Panc1 (cell line): ENCODE results near the gene FZR1. TPM values are rescaled to one million over a fixed set of nuclear protein-coding genes. Genes with fewer than 3 reads are reported as not detected.
A peak's percentile ranks its signal among the peaks of the same experiment; 100 is the strongest.

Experiments
- ATAC-seq: fragments of 200-7000 bp; cut with Tn5 transposase; 2 replicates; pipeline ENCODE4 v1.9.1; 2020; ENCODE audit warnings: mild to moderate bottlenecking, moderate library complexity
- BruUV-seq: library from RNA; stranded (reverse); fragments of 400-500 nt; replicated peaks from 2 replicates; lab custom pipeline; 2021; lab: Mats Ljungman, UMichigan
- CTCF ChIA-PET: fragments of 300-600 bp; sonication (Branson Sonifier 250); formaldehyde crosslinking; loops from one replicate; lab custom pipeline; 2022; ENCODE audit warnings: antibody characterized with exemption; lab: Charles Lee
- POLR2A ChIA-PET: fragments of 300-600 bp; sonication (Branson Sonifier 250); formaldehyde crosslinking; loops from one replicate; lab custom pipeline; 2022; ENCODE audit warnings: antibody characterized with exemption; lab: Charles Lee
- DNase-seq: peaks from one replicate; pipeline ENCODE4 v3.0.0-alpha.2; 2010; ENCODE audit warnings: low read depth, low spot score
- H3K27ac ChIP-seq: 2 replicates; pipeline ENCODE4 v1.5.1; 2011; ENCODE audit warnings: mild to moderate bottlenecking, low read length, inconsistent platforms
- H3K27me3 ChIP-seq: fragments of 200-500 bp; sonication (Bioruptor generic); 2 replicates; pipeline ENCODE4 v1.6.0; 2014; ENCODE audit warnings: low read length, inconsistent platforms; ENCODE audit not compliant: control insufficient read depth, insufficient read depth
- H3K36me3 ChIP-seq: fragments of 200-500 bp; sonication (Bioruptor generic); 2 replicates; pipeline ENCODE4 v1.5.1; 2014; ENCODE audit warnings: inconsistent platforms, mild to moderate bottlenecking, low read length, moderate library complexity; ENCODE audit not compliant: control insufficient read depth, insufficient read depth
- H3K4me1 ChIP-seq: 2 replicates; pipeline ENCODE4 v1.5.1; 2011; ENCODE audit warnings: inconsistent platforms, mild to moderate bottlenecking, low read length, moderate library complexity; ENCODE audit not compliant: control insufficient read depth, insufficient read depth
- H3K4me3 ChIP-seq, 2 experiments: 2 replicates each; pipeline ENCODE4 v1.5.1; 2011 to 2012; ENCODE audit warnings: low read depth in 2 of 2, low read length in 2 of 2, mild to moderate bottlenecking in 2 of 2, inconsistent platforms in 1 of 2, moderate library complexity in 1 of 2
- H3K9me3 ChIP-seq: fragments of 200-500 bp; sonication (Bioruptor generic); 2 replicates; pipeline ENCODE4 v1.5.1; 2014; ENCODE audit warnings: low read depth, mild to moderate bottlenecking, inconsistent platforms, low read length, moderate library complexity; ENCODE audit not compliant: control insufficient read depth, insufficient read depth
- POLR2AphosphoS5 ChIP-seq: IDR thresholded peaks from 2 replicates; pipeline ENCODE4 v1.6.1; 2012; ENCODE audit warnings: mild to moderate bottlenecking, low read depth, low read length, moderate library complexity
- SIN3A ChIP-seq: IDR thresholded peaks from 2 replicates; pipeline ENCODE4 v1.6.1; 2012; ENCODE audit warnings: low read depth, mild to moderate bottlenecking, low read length, moderate library complexity, borderline replicate concordance; ENCODE audit not compliant: insufficient read depth
- TCF7L2 ChIP-seq: IDR thresholded peaks from 2 replicates; pipeline ENCODE4 v1.6.1; 2011; ENCODE audit warnings: mild to moderate bottlenecking, low read depth, low read length, inconsistent platforms
- in situ Hi-C: cut with HindIII; loops from 2 replicates; pipeline ENCODE4 v1.10.0; 2016; ENCODE audit warnings: low sequenced_read_pairs, low pct_unique_long_range_greater_than_20kb
- intact Hi-C: fragments of 100-400 bp; cut with micrococcal nuclease; formaldehyde crosslinking; loops from one replicate; pipeline ENCODE4 v1.10.0; 2022; ENCODE audit not compliant: unreplicated experiment
- total RNA-seq: library from RNA; stranded (reverse); gene quantifications from one replicate; pipeline ENCODE4 v1.2.1, GENCODE V29; 2021; ENCODE audit not compliant: unreplicated experiment
- TF ChIP-seq, protein P1 (sequence below): fragments of 450-650 bp; IDR thresholded peaks from 2 replicates; pipeline ENCODE4 v1.5.1; 2017; ENCODE audit warnings: mild to moderate bottlenecking
- TF ChIP-seq, protein P2 (sequence below), 2 experiments: IDR thresholded peaks; 2 replicates each; pipeline ENCODE4 v1.6.1; 2011 to 2012; ENCODE audit warnings: low read depth in 2 of 2, control low read depth in 1 of 2, low read length in 1 of 2, mild to moderate bottlenecking in 1 of 2, moderate library complexity in 1 of 2; ENCODE audit not compliant: insufficient read depth in 1 of 2

FZR1 gene
- total RNA-seq, 1 experiment from 2014 or later, result 48.7 TPM

DNA sequence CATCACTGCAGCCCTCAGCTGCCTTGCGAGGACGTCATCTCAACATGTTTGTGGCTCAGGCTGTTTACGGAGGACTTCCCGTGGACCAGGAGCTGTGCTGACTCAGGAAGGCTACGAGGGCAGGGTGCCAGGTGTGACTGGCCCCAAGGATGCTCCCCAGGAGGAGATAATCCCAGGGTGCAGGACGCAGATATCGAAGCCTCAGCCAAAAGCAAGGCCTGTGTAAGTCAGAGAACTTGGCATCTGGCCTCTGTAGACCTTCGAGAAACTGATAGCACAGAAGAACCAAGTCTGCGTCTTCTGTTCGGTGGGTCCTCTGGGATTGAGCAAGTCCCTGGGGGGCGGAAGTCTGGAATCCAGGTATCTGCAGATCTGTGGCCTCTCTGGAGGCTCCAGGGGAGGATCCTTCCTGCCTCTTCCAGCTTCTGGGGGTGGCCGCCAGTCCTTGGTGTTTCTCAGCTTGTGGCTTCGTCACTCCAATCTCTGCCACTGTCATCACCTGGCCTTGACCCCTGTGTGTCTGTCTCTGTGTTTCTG, 3.0 kb upstream of the FZR1 start:
- in situ Hi-C loops, result no loop called here
- intact Hi-C loops, result no loop called here
- Histone ChIP-seq H3K36me3 (peaks cover 3% of the 10 kb centered on the region; the same call in 1 of the 2 replicates), H3K4me1 (no peaks in the 10 kb centered on the region), H3K9me3 (no peaks in the 10 kb centered on the region), H3K27me3 (no peaks in the 10 kb centered on the region), H3K4me3 (no peak overlapping the region), H3K27ac (0 out of 2 replicates have a peak overlapping the region, but pooled peaks have one; percentile 29)
- ChIA-PET POLR2A (no interaction called here), CTCF (interaction anchor here (0.7 kb wide), 1 partner anchor 191 kb away, joined by 7 read pairs; no protein-coding TSS in a partner anchor)
- ATAC-seq (no peak), DNase-seq (no peak)
- TF ChIP-seq, protein P1, sequence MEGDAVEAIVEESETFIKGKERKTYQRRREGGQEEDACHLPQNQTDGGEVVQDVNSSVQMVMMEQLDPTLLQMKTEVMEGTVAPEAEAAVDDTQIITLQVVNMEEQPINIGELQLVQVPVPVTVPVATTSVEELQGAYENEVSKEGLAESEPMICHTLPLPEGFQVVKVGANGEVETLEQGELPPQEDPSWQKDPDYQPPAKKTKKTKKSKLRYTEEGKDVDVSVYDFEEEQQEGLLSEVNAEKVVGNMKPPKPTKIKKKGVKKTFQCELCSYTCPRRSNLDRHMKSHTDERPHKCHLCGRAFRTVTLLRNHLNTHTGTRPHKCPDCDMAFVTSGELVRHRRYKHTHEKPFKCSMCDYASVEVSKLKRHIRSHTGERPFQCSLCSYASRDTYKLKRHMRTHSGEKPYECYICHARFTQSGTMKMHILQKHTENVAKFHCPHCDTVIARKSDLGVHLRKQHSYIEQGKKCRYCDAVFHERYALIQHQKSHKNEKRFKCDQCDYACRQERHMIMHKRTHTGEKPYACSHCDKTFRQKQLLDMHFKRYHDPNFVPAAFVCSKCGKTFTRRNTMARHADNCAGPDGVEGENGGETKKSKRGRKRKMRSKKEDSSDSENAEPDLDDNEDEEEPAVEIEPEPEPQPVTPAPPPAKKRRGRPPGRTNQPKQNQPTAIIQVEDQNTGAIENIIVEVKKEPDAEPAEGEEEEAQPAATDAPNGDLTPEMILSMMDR, result no peak
- TF ChIP-seq, protein P2, sequence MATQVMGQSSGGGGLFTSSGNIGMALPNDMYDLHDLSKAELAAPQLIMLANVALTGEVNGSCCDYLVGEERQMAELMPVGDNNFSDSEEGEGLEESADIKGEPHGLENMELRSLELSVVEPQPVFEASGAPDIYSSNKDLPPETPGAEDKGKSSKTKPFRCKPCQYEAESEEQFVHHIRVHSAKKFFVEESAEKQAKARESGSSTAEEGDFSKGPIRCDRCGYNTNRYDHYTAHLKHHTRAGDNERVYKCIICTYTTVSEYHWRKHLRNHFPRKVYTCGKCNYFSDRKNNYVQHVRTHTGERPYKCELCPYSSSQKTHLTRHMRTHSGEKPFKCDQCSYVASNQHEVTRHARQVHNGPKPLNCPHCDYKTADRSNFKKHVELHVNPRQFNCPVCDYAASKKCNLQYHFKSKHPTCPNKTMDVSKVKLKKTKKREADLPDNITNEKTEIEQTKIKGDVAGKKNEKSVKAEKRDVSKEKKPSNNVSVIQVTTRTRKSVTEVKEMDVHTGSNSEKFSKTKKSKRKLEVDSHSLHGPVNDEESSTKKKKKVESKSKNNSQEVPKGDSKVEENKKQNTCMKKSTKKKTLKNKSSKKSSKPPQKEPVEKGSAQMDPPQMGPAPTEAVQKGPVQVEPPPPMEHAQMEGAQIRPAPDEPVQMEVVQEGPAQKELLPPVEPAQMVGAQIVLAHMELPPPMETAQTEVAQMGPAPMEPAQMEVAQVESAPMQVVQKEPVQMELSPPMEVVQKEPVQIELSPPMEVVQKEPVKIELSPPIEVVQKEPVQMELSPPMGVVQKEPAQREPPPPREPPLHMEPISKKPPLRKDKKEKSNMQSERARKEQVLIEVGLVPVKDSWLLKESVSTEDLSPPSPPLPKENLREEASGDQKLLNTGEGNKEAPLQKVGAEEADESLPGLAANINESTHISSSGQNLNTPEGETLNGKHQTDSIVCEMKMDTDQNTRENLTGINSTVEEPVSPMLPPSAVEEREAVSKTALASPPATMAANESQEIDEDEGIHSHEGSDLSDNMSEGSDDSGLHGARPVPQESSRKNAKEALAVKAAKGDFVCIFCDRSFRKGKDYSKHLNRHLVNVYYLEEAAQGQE (IDR thresholded peaks at IDR 0.05; ENCODE audit: insufficient read depth in 1 of 2, low read depth in 2 of 2, low read length in 1 of 2), result no peak
- TF ChIP-seq SIN3A (no peak), POLR2AphosphoS5 (no peak), TCF7L2 (no peak)
- no TSS peak for BruUV-seq

DNA sequence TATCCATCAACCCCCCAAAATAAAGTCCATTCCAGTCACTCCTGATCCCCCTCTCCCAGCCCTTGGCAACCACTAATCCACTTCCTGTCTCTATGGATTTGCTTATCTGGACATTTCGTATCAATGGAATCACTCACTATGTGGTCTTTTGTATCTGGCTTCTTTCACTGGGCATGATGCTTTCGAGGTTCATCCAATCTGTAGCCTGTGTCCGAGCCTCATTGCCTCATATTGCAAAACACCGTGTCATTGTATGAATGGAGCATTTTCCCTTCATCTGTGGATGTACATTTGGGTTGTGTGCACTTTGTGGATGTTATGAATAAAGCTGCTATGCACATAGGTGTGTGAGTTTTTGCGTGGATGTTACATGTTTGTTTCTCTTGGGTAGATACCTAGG, 1.4 kb upstream of the FZR1 start:
- peak overlapping the region; percentile 94 for H3K27ac ChIP-seq
- CTCF ChIA-PET, result no interaction called here
- H3K27me3 ChIP-seq, result no peaks in the 10 kb centered on the region
- TF ChIP-seq TCF7L2 (no peak), SIN3A (no peak), POLR2AphosphoS5 (no peak)
- TF ChIP-seq, protein P1, result no peak
- TF ChIP-seq, protein P2 (IDR thresholded peaks at IDR 0.05; ENCODE audit: insufficient read depth in 1 of 2, low read depth in 2 of 2, low read length in 1 of 2), result no peak
- no peak overlapping the region; a peak in 1 of 4 replicates for H3K4me3 ChIP-seq
- H3K9me3 ChIP-seq, result no peaks in the 10 kb centered on the region
- POLR2A ChIA-PET, result interaction anchor here (0.7 kb wide), 1 partner anchor 197 kb away, joined by 3 read pairs; no protein-coding TSS in a partner anchor
- intact Hi-C loops (no loop called here), in situ Hi-C loops (no loop called here)
- BruUV-seq, result no TSS peak
- H3K4me1 ChIP-seq, result no peaks in the 10 kb centered on the region; the same call in 1 of the 2 replicates
- ATAC-seq (no peak), DNase-seq (no peak)
- H3K36me3 ChIP-seq, result peaks cover 3% of the 10 kb centered on the region
